ENCODE measurements around the gene VWA5B1. TPM values are rescaled to one million over a fixed set of nuclear protein-coding genes. Genes with fewer than 3 reads are reported as not detected.

VWA5B1 gene
- total RNA-seq, 1 donor from 2014 or later = not detected

GRCh38 chr1:20400341-20401177, 109.9 kb downstream of the VWA5B1 start:
- ATAC-seq (no peak), DNase-seq (ENCODE audit: missing footprints) (no peak)
- intact Hi-C loops (cut with DNase I) = no loop called here

GRCh38 chr1:20401405-20402010, 110.8 kb downstream of the VWA5B1 start:
- ATAC-seq (no peak), DNase-seq (ENCODE audit: missing footprints) (no peak)
- intact Hi-C loops (cut with DNase I) = no loop called here

GRCh38 chr1:20402585-20403422, 112.1 kb downstream of the VWA5B1 start:
- ATAC-seq (no peak), DNase-seq (ENCODE audit: missing footprints) (no peak)
- intact Hi-C loops (cut with DNase I) = no loop called here

- ATAC-seq = no peak
- no peak for DNase-seq (ENCODE audit: missing footprints)
- intact Hi-C loops (cut with DNase I) = no loop called here
Measured at GRCh38 chr1:20403423-20404145, 112.9 kb downstream of the VWA5B1 start.

GRCh38 chr1:20404466-20404865, 113.8 kb downstream of the VWA5B1 start:
- ATAC-seq = no peak
- intact Hi-C loops (cut with DNase I) = no loop called here

More at GRCh38 chr1:20404466-20404865, 113.8 kb downstream of the VWA5B1 start:
- no peak for DNase-seq (ENCODE audit: missing footprints)

Other genes starting within 250 kb of the VWA5B1 start
- gene PLA2G5, start 220.7 kb upstream of the VWA5B1 start, total RNA-seq = 65.6 TPM
- not detected for gene PLA2G2D, start 171.3 kb upstream of the VWA5B1 start, total RNA-seq
- not detected for gene PLA2G2F, start 151.6 kb upstream of the VWA5B1 start, total RNA-seq
- gene UBXN10, start 104.8 kb upstream of the VWA5B1 start, total RNA-seq = 1.9 TPM
- not detected for gene PLA2G2C, start 104.4 kb upstream of the VWA5B1 start, total RNA-seq
- 11.8 TPM for gene CAMK2N1, start 195.3 kb downstream of the VWA5B1 start, total RNA-seq
- 44.6 TPM for gene MUL1, start 217.3 kb downstream of the VWA5B1 start, total RNA-seq

Data from Right ventricle myocardium inferior (tissue), 1 donor.